Stimulated activated CD4-positive, alpha-beta T cell treated with anti-CD3 and anti-CD28 coated beads, Interleukin-1b, Interleukin-23, amount 100 ng/mL, for 1 hour (primary cell): ENCODE measurements around the gene SRBD1.

ENCODE experiments used
- DNase-seq, 2 donors: peaks; one replicate each; pipeline ENCODE4 v3.0.0-alpha.2; 2020; ENCODE audit warnings: low read depth in 2 of 2

Gene SRBD1

DNA sequence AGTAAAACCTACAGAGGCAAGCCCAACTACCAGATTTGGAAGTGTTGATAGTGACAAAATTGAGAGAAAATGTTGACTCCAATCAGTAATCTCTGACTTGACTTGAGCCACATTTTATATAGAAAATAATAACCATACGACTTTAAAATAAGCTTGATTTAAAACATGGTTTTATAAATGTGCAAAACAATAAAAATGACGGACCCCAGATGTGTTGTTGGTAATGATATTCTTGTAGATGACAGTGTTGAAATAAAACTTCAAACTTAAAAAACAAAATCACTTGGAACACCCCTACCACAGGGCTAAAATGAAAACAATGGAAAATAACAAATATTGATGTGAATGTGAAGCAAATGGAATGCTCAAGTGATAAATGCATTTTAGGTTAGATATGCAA is 188.1 kb downstream of the SRBD1 start:
- DNase-seq: no peak

DNA sequence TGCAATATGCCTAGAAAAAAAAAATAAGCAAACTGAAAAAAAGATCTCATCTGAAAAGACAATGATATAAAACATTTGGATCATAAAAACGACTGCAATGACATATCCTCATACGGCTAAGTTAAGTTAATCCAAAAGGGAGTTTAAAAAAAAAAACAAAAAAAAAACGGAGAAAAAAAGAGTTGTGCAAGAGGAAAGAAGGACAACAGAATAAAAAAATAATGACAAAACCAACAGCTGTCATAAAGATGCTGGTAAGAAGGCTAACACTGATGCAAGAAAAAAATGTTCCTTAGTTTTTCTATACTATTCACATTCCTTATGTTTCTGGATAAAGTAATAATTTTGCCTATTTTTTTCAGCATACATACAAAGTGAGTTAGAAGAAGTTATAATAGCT is 192.5 kb downstream of the SRBD1 start:
- DNase-seq: no peak

DNA sequence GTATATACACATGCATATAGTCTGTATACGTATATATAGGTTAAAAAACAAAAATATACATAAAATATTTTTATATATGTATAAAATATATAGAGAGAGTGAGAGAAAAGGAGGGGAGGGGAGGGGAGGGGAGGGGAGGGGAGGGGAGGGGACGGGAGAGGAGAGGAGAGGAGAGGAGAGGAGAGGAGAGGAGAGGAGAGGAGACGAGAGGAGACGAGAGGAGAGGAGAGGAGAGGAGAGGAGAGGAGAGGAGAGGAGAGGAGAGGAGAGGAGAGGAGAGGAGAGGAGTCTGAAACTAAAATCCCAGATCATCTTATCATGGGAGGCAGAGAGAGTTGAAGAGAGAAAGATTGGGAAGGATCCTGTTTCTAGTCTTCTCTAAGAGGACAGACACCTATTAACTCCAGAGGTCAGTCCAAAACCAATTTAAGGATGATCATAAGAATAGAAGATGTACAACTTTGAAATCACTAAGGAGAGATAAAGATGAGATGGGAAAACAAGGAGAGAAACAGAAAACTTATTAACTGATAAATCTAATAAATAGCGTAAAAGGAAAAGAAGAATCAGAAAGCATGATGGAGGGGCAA is 195.4 kb downstream of the SRBD1 start:
- no peak for DNase-seq

DNA sequence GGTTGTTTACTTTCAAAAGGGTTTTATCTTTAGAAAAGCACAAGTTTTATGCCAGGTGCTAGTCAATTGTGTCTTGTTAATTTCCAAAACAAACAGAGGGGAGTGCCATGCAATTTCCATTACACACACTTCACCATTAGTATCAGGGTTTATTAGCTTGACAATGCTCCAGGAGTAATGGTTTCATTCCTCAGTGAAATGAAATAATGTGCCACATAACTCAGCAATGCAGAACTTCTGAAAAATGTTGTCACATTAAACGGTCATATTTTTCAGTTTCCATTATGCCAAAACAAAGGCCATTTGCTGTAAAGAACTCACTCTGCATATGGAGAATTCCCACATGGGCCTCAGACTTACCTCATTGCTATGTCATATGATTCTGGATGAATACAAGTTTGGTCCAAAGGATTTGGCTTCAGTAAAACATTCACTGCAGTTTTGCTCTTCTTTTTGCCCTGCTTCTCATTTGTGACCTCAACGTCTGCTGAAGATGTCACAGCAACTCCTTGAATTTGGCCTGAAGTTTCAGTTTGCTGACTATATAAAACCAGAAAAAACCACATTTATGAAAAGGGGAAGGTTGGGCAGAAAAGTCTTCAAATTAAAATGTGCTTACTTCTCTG is 198.2 kb downstream of the SRBD1 start:
- no peak for DNase-seq

DNA sequence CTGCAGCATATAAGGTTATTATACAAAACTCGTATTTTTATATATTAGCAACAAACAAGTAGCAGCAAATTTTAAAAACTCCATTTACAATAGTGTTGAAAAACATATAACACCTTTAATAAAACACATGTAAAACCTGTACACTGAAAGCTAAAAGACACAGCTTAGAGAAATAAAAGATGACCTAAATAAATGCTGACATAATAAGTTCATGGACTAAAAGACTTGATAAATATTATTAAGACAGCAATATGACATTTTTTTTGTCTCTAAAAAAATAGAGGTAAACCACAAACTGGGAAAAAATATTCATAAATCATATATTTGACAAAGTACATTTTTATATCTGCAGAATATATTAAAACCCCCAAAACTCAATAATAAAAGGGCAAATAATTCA is 201.4 kb downstream of the SRBD1 start:
- DNase-seq: no peak

DNA sequence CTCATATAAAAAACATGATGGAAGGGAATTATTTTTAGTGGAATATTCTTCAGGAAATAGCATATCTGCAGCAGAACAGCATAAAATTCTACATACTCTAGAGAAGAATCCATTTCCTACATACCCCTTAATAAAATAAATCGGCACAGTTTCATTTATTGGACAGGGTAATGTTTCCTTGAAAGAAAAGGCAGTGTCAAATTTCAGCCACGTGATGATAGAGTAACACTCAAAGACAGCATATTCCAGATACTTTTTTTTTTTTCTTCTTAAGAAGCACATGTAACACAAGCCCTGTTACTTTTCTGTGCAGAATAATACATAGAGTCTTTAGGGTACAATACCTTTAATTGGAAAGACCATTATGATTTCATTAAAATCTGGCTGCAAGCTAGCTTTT is 204.4 kb downstream of the SRBD1 start:
- DNase-seq: no peak

DNA sequence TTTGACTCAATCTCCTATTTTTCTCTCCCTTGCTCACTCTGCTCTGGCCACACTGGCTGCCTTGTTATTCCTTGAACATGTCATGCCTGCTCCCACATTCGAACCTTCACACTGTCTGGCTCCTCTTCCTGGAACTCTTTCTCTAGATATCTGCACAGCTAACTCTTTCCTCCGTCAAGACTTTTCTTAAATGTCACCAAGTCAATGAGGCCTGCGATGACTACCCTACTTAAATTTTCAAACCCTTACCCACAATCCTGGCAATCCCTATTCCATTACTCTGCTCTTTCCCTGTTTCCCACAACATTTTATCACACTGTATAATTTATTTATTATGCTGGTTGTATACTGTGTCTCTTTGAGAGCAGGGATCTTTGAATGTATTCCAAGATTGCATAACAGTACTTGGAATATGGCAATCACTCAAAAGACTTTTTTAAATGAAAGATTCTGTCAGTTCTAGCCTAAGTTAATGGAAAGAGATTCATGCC is 206.2 kb downstream of the SRBD1 start:
- DNase-seq: no peak

DNA sequence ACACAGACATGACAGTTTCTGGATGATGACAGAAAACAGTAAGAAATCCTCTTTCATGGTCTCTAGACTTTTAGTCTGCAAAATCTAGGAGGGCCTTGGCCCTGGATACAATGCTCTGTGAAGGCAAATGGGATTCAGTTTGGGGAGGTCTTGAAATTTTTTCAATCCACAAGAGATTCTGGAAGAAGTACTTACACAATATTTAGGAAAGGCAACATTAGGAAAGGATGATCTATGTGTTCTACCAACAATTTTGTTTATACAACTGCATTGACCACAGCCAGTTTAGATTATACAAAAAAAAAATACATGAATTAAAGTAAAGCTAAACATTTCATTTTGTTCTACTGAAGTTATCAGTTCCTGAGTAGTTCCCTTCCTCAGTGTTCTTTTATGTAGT is 208.0 kb downstream of the SRBD1 start:
- DNase-seq: no peak

DNA sequence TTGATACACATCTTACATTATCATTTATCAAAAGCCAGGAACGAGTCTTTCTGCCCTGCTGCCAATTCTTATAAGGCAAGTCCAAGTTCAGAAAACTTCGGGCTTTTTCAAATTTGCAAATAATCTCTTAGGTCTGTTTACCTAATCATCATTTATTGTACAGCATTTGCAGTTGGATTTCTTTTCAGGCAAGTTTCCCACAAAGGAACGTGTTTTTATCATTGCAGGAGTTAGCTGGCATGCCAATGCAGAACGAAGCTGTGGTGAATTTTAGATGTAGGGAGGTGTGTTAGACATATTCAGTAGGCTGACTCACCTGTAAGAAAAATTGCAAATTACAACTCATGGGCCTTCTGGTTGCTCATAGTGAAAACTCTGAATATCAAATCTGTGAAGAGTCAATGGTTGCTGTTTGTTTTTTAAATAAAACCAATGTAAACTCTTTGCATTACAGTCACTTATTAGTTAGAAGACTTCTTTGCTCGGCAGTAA is 209.6 kb downstream of the SRBD1 start:
- no peak for DNase-seq

DNA sequence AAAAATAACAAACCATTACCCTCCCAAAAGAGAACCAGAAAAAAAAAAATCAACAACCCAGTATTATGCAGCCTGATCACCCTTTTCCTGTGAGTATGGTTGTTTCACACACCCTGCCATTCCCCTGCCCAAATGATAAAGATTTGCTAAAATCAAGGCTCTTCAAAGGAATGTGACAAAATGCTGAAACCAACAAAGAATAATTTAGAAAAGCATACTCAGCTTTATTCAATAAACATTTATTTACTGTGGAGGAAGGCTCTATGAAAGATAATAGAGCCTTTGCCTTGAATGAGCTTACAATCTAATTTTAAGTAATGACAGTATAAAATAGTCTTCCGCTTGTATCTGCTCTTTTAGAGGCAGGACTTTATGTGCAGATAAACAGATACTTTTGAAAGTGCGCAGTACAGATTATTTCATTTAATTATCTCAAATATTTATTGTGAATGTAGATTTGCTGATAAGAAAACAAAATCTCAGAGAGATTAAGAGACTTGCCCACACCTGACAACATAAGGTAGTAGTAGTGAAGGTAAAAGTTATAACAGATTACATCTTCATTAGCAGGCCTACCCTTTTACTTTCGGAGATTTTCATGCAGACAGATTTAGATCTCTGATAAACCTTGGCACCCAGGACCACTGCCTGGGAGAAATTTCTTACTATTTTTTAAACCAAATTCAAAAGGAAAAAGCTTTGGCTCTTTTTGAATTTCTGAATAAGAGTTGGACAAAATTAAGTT is 211.9 kb downstream of the SRBD1 start:
- DNase-seq: no peak

DNA sequence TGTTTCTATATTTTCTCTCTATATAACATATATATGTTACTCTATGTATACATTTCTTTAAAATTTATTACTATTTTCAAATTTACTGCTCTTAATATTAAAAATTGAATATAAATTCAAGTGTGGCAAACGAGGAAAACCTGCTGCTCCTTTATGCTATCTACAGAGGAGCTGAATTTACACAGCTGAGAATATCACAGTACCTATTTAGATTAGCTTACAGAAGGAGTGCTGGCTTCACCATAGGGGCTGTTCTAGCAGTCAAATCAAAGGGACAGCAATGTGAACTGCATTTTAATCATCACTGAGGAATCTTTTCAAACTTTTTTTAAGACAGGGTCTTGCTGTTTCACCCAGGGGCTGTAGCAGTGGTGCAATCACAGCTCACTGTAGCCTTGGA is 213.8 kb downstream of the SRBD1 start:
- DNase-seq: no peak

DNA sequence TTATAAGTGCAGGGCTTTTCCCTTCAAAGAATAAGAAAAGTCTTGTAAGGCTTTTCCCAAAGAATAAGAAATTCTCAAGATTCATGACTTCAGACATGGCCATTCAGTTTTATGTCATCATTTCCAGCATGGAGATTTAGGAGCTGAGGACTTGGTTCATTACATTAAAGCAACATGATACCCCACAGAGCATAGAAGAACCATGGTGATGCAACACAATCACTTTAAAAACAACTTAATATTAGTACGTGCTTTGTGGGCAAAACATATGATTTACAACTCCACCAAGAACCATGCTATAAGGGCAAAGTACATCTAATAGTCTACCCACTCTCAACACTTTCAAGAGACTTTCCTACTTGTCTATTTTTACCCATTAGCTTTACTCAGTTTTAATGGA is 214.4 kb downstream of the SRBD1 start:
- no peak for DNase-seq

DNA sequence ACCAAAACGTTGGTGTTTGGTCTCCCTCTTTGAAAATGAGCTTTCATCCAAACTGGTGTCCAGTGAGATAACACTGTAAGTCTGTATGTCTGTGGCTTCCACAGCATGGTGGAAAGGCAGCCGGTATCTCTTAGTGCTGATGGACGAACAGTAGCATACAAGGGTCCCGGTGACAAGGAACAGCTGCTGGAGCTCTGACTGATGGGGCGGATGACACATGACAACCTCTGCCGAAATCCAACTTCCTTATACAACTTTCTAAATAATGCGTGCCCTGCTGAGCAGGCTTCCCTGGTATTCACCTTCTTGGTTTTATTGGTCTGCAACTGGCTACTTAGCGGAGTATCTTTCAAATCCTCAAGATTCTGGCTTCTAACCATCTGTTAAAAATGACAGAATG is 216.2 kb downstream of the SRBD1 start:
- no peak for DNase-seq

DNA sequence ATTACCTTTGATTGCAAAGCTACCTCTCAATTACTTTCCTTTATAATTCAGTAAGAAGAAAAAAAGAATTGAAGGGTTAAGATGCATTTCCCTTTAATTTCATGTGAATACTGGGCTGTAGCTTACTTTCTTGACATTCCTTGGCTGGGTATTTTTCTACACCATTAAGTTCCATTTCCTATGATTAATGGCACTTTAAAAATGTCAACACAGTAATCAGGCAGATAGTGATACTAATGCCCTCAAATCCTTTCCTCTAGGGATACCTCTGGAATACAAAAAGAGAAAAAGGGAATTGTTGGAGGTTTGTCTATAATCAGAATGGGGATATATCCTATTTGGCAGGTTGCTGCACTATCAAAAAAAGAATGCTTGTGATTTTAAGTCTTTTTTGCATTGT is 216.9 kb downstream of the SRBD1 start:
- DNase-seq: no peak

DNA sequence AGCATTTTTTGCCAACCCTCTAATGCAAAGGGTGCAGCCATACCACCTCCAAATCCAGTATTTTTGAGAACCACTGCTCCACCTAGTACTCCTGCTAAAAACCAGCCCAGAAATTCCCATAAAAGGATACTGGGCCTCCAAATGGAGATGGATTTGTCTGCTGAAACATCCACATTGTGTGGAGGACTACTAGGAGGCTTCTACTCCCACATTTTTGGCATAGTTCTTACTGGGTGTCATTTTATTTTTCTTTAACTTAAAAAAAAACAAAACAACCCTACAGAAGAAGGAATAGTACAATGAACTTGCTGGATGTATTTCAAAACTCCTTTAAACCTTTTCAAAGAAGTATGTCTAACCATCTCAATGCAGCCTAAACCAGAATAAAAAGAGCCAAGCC is 219.2 kb downstream of the SRBD1 start:
- DNase-seq: no peak

DNA sequence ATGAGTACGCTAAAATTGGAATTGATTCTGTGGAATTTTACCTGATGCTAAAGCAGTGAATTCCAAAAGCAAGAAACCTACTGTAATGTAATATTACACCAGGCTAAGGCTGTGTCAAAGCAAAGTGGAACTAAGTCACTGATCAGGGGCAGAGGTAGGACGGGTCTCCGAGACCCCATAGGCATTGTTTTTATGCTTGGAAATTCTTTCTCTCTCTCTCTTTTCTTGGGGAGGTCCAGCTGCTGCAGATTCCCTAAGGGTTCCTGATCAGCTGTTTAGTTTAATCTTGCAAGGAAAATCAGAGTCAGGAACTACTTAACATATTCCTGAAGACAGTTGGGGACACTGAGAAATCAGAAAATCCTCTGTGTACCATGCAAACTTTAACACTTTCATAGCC is 220.2 kb downstream of the SRBD1 start:
- DNase-seq: no peak

DNA sequence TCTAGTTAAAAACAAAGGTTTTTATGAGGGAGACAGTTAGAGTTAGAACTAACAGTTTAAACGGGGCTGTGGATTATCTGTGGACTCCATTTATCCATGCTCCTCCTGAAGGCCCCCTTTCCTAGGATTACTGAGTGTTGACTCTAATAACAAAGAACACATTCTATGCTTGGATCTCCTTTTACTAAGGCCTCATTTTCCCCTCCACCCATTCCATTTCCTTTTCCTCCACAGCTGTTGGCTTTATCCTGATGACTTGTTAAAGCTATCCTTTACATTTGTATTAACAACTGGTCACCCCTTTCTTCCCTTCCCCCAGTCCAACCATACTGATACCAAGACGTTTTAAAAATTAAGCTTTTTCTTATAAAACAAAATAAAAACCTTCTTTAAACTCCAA is 220.6 kb downstream of the SRBD1 start:
- DNase-seq: no peak

DNA sequence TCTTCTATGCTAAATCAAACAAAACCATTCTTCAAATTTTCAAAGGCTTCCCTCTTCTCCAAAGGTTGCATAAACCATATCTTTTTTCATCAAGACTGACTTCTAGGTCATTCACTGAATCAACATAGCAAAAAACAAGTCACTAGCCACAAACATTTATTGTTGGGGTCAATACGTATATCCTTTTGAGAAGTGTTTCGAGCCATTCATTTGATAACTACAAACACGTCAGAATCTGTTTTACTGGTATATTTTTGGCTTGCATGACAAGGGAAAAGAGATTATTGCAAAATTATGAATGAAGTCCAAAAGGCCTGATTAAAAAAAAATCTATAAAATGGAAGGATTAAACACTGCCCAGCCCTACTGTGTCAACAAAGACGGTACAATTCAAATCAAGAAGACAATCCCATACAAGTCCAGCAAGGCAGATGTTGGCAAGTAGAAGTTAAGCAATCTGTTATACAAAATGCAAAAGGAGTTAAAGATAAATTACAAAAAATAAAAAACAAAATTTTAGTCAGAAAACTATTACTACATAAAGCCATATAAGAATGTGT is 222.4 kb downstream of the SRBD1 start:
- no peak for DNase-seq

DNA sequence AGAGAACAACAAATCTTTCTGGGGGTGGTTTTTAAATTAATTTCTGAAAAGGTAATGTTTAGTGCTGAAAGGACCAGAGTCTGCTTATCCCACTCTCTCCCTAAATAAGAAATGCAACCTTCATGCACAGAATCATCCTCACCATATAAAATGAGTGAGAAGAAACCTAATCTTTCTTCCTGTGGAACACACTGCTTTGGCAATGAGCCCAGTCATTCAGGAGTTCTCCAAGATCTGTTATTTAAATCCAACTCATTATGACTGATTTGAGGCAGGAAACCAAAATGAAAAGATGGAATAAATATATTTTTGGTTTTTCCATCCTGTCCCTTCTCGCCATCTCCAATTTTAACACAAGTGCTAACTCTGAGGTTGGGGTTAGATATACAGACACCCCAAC is 228.3 kb downstream of the SRBD1 start:
- DNase-seq: no peak

DNA sequence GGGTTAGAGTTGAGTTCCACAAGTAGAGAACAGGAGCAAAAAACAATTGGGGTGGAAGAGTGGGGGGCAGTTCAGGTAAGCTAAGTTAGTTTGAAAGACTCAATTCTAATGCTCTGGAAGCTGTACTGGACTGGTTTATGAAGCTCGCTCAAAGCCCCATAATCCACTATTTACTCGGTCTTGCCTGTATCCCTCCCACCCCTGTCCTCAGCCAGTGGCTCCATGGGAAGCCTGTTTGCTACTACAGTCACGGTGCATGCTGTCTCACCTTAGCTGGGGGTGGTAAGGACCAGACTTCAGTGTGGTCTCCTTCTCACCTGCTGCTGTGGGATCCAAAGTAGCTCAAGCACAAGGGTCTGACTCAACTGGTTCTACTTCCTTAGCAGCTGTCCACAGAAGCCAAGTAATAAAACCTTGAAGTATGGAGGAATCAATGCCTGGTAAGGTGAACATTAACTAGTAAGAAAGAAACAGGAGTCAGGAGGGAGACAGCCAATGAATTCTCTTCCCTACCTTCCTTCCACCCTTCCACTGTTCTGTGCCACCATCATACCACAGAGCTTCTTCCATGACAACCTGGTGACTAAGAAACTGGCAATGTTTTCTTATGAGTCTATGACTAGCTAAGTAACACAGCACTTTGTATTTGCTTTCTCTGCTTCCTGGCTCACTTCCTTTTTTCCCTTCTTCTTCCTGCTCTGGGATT is 230.8 kb downstream of the SRBD1 start:
- no peak for DNase-seq

DNA sequence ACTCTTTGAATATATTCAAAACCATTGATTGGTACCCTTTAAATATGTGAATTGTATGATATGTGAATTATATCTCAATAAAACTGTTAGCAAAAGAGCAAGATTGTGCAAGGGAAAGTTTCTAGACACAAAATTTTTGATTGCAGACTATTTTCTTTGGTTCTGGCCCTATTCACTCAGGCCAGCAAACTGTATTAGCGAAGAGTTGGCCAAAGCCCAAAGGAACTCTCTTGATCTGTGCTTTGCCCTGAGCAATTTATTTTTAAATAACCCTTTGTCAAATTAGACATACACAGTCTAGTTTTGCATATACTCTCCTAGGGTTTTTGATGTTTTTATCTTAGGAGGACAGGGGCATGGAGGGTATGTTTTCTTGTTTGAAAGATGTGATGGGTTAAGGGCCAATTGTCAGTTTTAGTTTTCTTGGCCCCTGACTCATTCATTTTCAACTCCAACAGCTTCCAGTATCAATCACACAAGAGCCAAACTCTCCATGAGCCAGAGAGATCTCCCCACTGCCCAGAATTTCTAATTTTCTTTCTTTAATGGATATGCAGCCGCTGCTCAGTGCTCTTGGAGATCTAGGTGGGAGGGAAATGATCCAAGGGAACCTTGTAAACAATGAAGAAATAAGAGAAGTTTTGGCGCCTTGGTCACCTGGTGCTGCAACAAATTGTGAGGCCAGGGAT is 231.5 kb downstream of the SRBD1 start:
- DNase-seq: no peak

DNA sequence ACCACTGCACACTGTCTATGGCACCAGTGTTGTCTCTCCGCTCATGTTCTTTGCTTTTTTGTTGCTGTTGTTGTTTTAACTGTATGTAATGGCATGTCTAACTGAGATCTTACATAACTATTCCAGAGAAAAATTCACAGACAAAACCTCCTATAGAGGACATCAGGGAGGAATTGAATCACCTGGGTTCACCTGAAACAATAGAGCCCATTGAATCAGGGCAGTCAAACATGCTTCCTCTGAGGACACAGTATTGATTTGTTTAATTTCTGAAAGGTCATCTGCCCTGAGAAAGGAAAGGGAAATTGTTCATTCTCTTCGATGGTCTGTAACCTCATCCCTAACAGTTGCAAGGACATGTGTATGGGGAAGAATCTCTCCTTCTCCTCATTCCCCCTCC is 237.5 kb downstream of the SRBD1 start:
- DNase-seq: no peak
